ENCODE measurements around the gene C2CD4C. TPM values are rescaled to one million over a fixed set of nuclear protein-coding genes. Genes with fewer than 3 reads are reported as not detected.
"Not testable (repeated sequence)": the region's sequence is repeated elsewhere in the genome, so short reads cannot be mapped to it uniquely, and the experiment has no call there.

The C2CD4C gene
- total RNA-seq: under 1 TPM; 0.12 to 0.19 TPM

- peaks cover 5% of the 10 kb centered on the region for H3K4me1 Mint-ChIP-seq
- no peaks in the 10 kb centered on the region for H3K9me3 Mint-ChIP-seq
- H3K27me3 Mint-ChIP-seq: peaks cover 24% of the 10 kb centered on the region
- peak within 1 kb of the TSS; percentile 70 for H3K4me3 Mint-ChIP-seq
- peak; percentile 40 for DNase-seq
- H3K27ac Mint-ChIP-seq: no peak within 1 kb of the TSS
- H3K36me3 Mint-ChIP-seq: no peaks in the 10 kb centered on the region
These were observed at the start of gene C2CD4C for GRCh38 chr19:408902-409515. Gene C2CD4C, minus strand, starts transcription at chr19:409147. Its CDS starts 786 bp downstream, at chr19:408361.

- no peak overlapping the region for H3K27ac Mint-ChIP-seq
- no peak for DNase-seq
- peaks cover 4% of the 10 kb centered on the region for H3K4me1 Mint-ChIP-seq
- H3K4me3 Mint-ChIP-seq: no peak overlapping the region
- H3K27me3 Mint-ChIP-seq: peaks cover 23% of the 10 kb centered on the region
- no peaks in the 10 kb centered on the region for H3K9me3 Mint-ChIP-seq
- H3K36me3 Mint-ChIP-seq: no peaks in the 10 kb centered on the region
These were observed 49.4 kb upstream of the C2CD4C start for GRCh38 chr19:458091-459042.

- Mint-ChIP-seq H3K27me3 (peaks cover 18% of the 10 kb centered on the region), H3K36me3 (no peaks in the 10 kb centered on the region), H3K4me1 (peaks cover 4% of the 10 kb centered on the region), H3K9me3 (no peaks in the 10 kb centered on the region), H3K4me3 (no peak overlapping the region), H3K27ac (no peak overlapping the region)
- no peak for DNase-seq
These were observed 48.7 kb upstream of the C2CD4C start for GRCh38 chr19:457636-458035.

GRCh38 chr19:456547-457110 lies 47.7 kb upstream of the C2CD4C start:
- Mint-ChIP-seq H3K36me3 (no peaks in the 10 kb centered on the region), H3K27ac (no peak overlapping the region), H3K4me1 (peaks cover 4% of the 10 kb centered on the region), H3K27me3 (peaks cover 9% of the 10 kb centered on the region), H3K4me3 (no peak overlapping the region), H3K9me3 (no peaks in the 10 kb centered on the region)
- DNase-seq: no peak

GRCh38 chr19:455851-456546 lies 47.1 kb upstream of the C2CD4C start:
- Mint-ChIP-seq H3K9me3 (no peaks in the 10 kb centered on the region), H3K4me1 (peaks cover 4% of the 10 kb centered on the region), H3K36me3 (no peaks in the 10 kb centered on the region), H3K4me3 (no peak overlapping the region), H3K27ac (no peak overlapping the region), H3K27me3 (peaks cover 6% of the 10 kb centered on the region)
- DNase-seq: no peak

- no peaks in the 10 kb centered on the region for H3K36me3 Mint-ChIP-seq
- H3K4me3 Mint-ChIP-seq: no peak overlapping the region
- H3K4me1 Mint-ChIP-seq: peaks cover 4% of the 10 kb centered on the region
- H3K27me3 Mint-ChIP-seq: peaks cover 6% of the 10 kb centered on the region
- H3K27ac Mint-ChIP-seq: no peak overlapping the region
- DNase-seq: no peak
- H3K9me3 Mint-ChIP-seq: peaks cover 7% of the 10 kb centered on the region
These were observed 46.2 kb upstream of the C2CD4C start for GRCh38 chr19:455031-455705.

GRCh38 chr19:453606-454005 lies 44.7 kb upstream of the C2CD4C start:
- no peaks in the 10 kb centered on the region for H3K4me1 Mint-ChIP-seq
- peaks cover 8% of the 10 kb centered on the region for H3K9me3 Mint-ChIP-seq
- DNase-seq: no peak
- H3K27ac Mint-ChIP-seq: no peak overlapping the region
- H3K27me3 Mint-ChIP-seq: peaks cover 1% of the 10 kb centered on the region
- no peak overlapping the region for H3K4me3 Mint-ChIP-seq
- no peaks in the 10 kb centered on the region for H3K36me3 Mint-ChIP-seq

GRCh38 chr19:452829-453228 lies 43.9 kb upstream of the C2CD4C start:
- H3K36me3 Mint-ChIP-seq: no peaks in the 10 kb centered on the region
- H3K4me3 Mint-ChIP-seq: no peak overlapping the region
- DNase-seq: no peak

GRCh38 chr19:450912-451481 lies 42.0 kb upstream of the C2CD4C start:
- DNase-seq, H3K4me3 Mint-ChIP-seq, H3K27ac Mint-ChIP-seq, H3K4me1 Mint-ChIP-seq, H3K27me3 Mint-ChIP-seq, H3K9me3 Mint-ChIP-seq, H3K36me3 Mint-ChIP-seq: not testable (repeated sequence)

More at GRCh38 chr19:452829-453228, 43.9 kb upstream of the C2CD4C start:
- H3K27me3 Mint-ChIP-seq: peaks cover 5% of the 10 kb centered on the region
- peaks cover 8% of the 10 kb centered on the region for H3K9me3 Mint-ChIP-seq
- H3K4me1 Mint-ChIP-seq: no peaks in the 10 kb centered on the region
- H3K27ac Mint-ChIP-seq: no peak overlapping the region

- no peak overlapping the region for H3K4me3 Mint-ChIP-seq
- peaks cover 8% of the 10 kb centered on the region for H3K9me3 Mint-ChIP-seq
- H3K27me3 Mint-ChIP-seq: peaks cover 5% of the 10 kb centered on the region
- H3K36me3 Mint-ChIP-seq: no peaks in the 10 kb centered on the region
- no peak overlapping the region for H3K27ac Mint-ChIP-seq
- DNase-seq: no peak
- H3K4me1 Mint-ChIP-seq: no peaks in the 10 kb centered on the region
These were observed 41.0 kb upstream of the C2CD4C start for GRCh38 chr19:449916-450315.

GRCh38 chr19:447816-448560 lies 39.0 kb upstream of the C2CD4C start:
- H3K27me3 Mint-ChIP-seq: peaks cover 5% of the 10 kb centered on the region
- DNase-seq: no peak
- no peak overlapping the region for H3K27ac Mint-ChIP-seq
- H3K4me3 Mint-ChIP-seq: no peak overlapping the region
- no peaks in the 10 kb centered on the region for H3K36me3 Mint-ChIP-seq
- no peaks in the 10 kb centered on the region for H3K4me1 Mint-ChIP-seq
- peaks cover 8% of the 10 kb centered on the region for H3K9me3 Mint-ChIP-seq

GRCh38 chr19:447064-447426 lies 38.1 kb upstream of the C2CD4C start:
- H3K27me3 Mint-ChIP-seq: peaks cover 7% of the 10 kb centered on the region
- no peaks in the 10 kb centered on the region for H3K36me3 Mint-ChIP-seq
- no peak overlapping the region for H3K4me3 Mint-ChIP-seq
- H3K4me1 Mint-ChIP-seq: no peaks in the 10 kb centered on the region
- H3K9me3 Mint-ChIP-seq: peaks cover 9% of the 10 kb centered on the region
- DNase-seq: no peak
- H3K27ac Mint-ChIP-seq: no peak overlapping the region

- peaks cover 24% of the 10 kb centered on the region for H3K27me3 Mint-ChIP-seq
- no peaks in the 10 kb centered on the region for H3K36me3 Mint-ChIP-seq
- H3K4me1 Mint-ChIP-seq: no peaks in the 10 kb centered on the region
- no peak for DNase-seq
- no peak overlapping the region for H3K27ac Mint-ChIP-seq
- H3K9me3 Mint-ChIP-seq: peaks cover 3% of the 10 kb centered on the region
- H3K4me3 Mint-ChIP-seq: no peak overlapping the region
These were observed 35.8 kb upstream of the C2CD4C start for GRCh38 chr19:444677-445210.

Data from activated naive CD8-positive, alpha-beta T cell treated with anti-CD3 and anti-CD28 coated beads for 36 hours (primary cell).